ENCODE measurements around the gene ANTXRL.

ANTXRL gene

DNA sequence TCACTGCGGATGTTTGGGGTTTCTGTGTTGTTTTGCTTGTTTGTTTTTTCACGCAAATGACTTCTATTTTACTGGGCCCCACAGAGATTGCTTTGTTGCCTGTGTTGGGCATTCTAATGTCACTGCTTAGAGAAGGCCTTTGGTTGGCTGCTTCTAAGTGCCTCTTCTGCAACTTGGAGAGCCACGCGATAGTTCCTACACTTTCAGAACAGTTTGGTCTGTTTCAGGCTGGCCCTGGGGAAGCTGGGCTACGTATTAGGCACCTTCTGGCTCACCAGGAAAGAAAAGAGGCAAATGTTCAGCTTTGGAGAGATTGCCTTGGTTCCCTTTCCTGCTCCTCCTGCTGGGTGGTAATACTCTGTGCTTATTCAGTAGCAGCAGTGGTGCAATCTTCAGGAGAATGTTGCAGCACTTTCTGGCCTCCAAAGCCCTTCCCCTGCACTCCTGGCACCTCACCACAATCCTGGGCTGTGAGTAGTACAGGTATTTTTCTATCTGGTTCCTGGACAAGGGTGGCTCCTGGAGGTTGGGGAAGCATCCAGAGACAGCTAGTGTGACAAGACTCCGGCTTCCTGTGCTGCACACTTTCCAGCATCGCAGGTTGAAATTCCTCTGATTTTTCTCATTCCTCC is 1.2 kb downstream of the ANTXRL start:
- Histone ChIP-seq H3K9me3 (no peaks in the 10 kb centered on the region), H4K20me1 (no peaks in the 10 kb centered on the region), H3K4me2 (no peak overlapping the region), H3K36me3 (no peaks in the 10 kb centered on the region), H3K4me1 (peaks cover 25% of the 10 kb centered on the region), H3K9ac (no peak overlapping the region), H3K4me3 (no peak overlapping the region), H3K27ac (no peak overlapping the region), H3K27me3 (peaks cover 29% of the 10 kb centered on the region)
- no peak for TF ChIP-seq Cebpa-rat (IDR thresholded peaks at IDR 0.05)

DNA sequence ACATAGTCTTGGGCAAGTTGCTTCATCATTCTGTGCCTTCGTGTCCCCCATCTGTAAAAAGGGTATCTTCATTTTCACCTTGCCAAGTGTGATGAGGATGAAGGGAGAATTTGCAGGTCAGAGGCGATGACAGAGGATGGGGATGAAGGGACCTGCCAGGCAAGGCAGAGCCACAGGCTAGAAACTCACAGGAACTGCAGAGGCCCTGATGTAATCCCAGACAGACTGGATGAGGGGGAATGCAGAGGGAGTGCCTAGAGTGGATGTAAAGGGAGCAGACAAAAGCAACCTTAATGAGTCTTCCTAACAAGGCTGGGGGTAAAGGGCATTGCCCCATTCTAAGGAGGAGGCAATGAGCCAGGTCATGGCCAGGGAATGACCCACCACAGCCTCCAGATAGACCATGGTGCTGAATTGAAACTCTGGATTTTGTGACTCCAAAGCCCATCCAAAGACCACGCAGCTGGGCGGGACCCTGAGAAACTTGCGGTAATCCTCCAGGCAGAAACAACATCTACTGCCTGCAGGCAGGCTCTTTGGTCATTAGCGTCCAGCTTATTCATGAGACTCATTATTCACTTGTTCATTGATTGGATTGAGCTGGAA is 1.9 kb downstream of the ANTXRL start:
- H3K4me1 ChIP-seq = peaks cover 17% of the 10 kb centered on the region
- no peaks in the 10 kb centered on the region for H3K36me3 ChIP-seq
- no peak overlapping the region for H3K9ac ChIP-seq
- no peaks in the 10 kb centered on the region for H4K20me1 ChIP-seq
- no peak overlapping the region for H3K4me2 ChIP-seq
- no peak overlapping the region for H3K4me3 ChIP-seq
- TF ChIP-seq Cebpa-rat (IDR thresholded peaks at IDR 0.05) = no peak
- no peak overlapping the region for H3K27ac ChIP-seq
- H3K27me3 ChIP-seq = peaks cover 22% of the 10 kb centered on the region
- H3K9me3 ChIP-seq = no peaks in the 10 kb centered on the region

DNA sequence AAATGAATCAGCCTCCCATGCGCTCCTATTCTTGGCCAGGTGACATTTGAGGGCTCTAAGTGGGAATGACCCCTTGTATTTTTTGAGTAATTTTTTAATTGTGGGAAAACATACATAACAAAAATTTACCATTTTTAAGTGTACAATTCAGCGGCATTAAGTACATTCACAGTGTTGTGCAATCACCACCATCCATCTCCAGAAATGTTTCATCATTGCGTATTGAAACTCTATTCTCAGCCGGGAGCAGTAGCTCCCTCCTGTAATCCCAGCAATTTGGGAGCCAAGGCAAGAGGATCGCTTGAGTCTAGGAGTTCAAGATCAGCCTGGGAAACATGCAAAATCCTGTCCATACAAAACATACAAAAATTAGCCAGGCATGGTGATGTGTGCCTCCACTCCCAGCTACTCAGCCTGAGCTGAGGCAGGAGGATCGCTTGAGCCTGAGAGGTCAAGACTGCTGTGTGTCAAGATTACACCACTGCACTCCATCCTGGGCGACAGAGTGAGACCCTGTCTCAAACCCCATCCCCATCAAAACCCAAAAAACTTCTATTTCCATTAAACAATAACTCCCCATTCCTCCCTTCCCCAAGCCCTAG is 2.5 kb downstream of the ANTXRL start:
- H3K9ac ChIP-seq = no peak overlapping the region
- peaks cover 11% of the 10 kb centered on the region for H3K4me1 ChIP-seq
- peak; percentile 57; the same call in 1 of the 2 replicates for TF ChIP-seq Cebpa-rat (IDR thresholded peaks at IDR 0.05)
- H3K4me3 ChIP-seq = no peak overlapping the region
- no peaks in the 10 kb centered on the region for H3K36me3 ChIP-seq
- H3K4me2 ChIP-seq = no peak overlapping the region
- H3K9me3 ChIP-seq = no peaks in the 10 kb centered on the region
- peaks cover 16% of the 10 kb centered on the region for H3K27me3 ChIP-seq
- H4K20me1 ChIP-seq = no peaks in the 10 kb centered on the region
- H3K27ac ChIP-seq = no peak overlapping the region

DNA sequence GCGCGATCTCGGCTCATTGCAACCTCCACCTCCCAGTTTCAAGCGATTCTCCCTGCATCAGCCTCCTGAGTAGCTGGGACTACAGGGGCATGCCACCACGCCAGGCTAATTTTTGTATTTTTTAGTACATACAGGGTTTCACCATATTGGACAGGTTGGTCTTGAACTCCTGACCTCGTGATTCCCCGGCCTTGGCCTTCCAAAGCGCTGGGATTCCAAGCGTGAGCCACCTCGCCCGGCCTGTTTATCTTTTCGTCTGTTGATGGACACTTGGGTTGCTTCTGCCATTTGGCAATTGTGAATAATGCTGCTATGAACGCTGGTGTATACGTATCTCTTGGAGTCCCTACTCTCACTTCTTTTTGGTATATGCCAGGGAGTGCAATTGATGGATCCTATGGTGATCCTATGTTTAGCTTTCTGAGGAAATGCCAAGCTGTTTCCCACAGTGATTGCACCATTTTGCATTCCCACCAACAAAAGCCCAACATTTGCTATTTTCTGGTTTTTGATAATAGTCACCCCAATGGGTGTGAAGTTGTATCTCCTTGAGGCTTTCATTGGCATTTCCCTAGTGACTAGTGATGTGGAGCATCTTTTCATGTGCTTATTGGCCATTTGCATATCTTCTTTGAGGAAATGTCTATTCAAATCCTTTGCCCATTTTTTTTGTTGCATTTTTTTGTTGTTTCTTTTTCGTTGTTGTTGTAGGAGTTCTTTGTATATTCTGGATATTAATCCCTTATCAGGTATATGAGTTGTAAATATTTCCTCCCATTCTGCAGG is 3.5 kb downstream of the ANTXRL start:
- H3K4me2 ChIP-seq = no peak overlapping the region
- no peak overlapping the region for H3K27ac ChIP-seq
- peaks cover 8% of the 10 kb centered on the region for H3K4me1 ChIP-seq
- no peaks in the 10 kb centered on the region for H3K36me3 ChIP-seq
- H3K27me3 ChIP-seq = peaks cover 7% of the 10 kb centered on the region; the same call in 1 of the 2 replicates
- no peaks in the 10 kb centered on the region for H3K9me3 ChIP-seq
- H3K9ac ChIP-seq = no peak overlapping the region
- no peak for TF ChIP-seq Cebpa-rat (IDR thresholded peaks at IDR 0.05)
- H3K4me3 ChIP-seq = no peak overlapping the region
- H4K20me1 ChIP-seq = no peaks in the 10 kb centered on the region

DNA sequence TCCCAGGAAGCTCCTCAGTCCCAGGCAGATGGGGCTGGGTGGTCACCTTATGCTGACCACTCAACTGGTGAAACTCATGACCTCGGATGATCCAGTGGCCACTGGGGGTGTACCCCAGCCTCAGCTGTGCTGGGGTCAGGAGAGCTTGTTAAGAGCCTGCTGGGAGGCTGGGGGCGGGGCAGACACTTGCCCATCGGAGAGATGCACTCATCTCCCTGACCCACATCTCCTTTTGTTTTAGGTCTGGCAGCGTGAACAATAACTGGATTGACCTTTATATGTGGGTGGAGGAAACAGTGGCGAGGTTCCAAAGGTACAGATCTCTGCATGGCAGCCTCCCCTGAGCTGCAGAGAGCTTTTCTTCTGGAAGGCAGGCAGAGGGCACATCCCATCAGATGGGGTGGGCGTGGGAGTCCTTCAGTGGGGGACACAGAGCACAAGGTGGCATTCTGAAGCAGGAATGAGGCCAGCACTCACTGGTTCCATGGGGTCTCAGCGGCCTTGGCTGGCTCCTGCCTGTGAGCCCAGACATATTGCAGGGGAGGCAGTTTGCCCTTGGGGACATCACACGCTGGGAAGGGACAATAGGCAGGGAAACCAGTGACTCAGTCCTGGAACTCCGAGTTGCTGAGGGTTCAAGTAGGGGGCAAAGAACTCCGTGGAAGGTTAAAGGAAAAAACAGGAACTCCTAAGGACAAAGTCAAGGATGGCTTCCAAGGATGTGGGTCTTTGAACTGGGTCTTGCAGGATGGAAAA is 5.2 kb downstream of the ANTXRL start:
- Histone ChIP-seq H3K9me3 (no peaks in the 10 kb centered on the region), H3K27ac (no peak overlapping the region), H4K20me1 (no peaks in the 10 kb centered on the region), H3K4me3 (no peak overlapping the region), H3K36me3 (no peaks in the 10 kb centered on the region), H3K4me2 (no peak overlapping the region), H3K4me1 (peaks cover 13% of the 10 kb centered on the region), H3K9ac (no peak overlapping the region), H3K27me3 (no peaks in the 10 kb centered on the region)
- no peak for TF ChIP-seq Cebpa-rat (IDR thresholded peaks at IDR 0.05)

DNA sequence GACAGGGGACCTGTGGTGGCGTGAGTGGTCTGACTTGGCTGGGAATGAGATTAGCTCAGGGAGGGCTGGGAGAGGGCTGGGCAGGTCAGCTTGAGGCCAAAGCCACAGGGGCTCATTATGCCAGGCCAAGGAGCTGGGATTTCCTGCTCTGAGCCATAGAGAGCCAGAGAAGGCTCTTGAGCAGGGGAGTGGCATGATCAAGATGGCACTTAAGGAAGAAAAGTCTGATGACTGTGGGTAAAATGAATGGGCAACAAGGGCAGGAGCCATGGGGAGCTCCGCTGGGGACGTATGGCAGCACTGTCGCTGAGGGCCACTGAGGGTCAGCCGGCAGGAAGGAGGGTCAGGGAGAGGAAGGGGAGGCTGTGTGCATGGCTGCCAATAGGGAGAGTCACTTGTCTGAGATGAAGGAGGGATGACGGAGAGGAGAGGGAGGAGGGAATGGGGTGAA is 5.8 kb downstream of the ANTXRL start:
- H3K4me1 ChIP-seq = peaks cover 19% of the 10 kb centered on the region
- no peak for TF ChIP-seq Cebpa-rat (IDR thresholded peaks at IDR 0.05)
- no peaks in the 10 kb centered on the region for H3K27me3 ChIP-seq
- no peaks in the 10 kb centered on the region for H4K20me1 ChIP-seq
- no peak overlapping the region for H3K4me2 ChIP-seq
- H3K4me3 ChIP-seq = no peak overlapping the region
- H3K36me3 ChIP-seq = no peaks in the 10 kb centered on the region
- H3K9ac ChIP-seq = no peak overlapping the region
- H3K27ac ChIP-seq = no peak overlapping the region
- H3K9me3 ChIP-seq = no peaks in the 10 kb centered on the region

DNA sequence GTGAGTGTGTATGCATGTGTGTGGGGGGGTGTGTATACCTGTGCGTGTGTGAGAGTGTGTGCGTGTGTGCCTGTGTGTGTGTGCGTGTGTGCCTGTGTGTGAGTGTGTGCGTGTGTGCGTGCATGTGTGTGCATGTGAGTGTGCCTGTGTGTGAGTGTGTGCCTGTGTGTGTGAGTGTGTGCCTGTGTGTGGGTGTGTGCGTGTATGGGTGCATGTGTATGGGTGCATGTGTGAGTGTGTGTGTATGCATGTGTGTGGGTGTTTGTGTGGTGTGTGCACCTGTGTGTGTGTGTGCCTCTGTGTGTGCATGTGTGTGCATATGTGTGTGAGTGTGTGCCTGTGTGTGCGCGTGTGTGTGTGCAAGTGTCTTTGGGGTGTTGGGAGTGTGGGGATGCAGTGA is 6.4 kb downstream of the ANTXRL start:
- peaks cover 25% of the 10 kb centered on the region for H3K4me1 ChIP-seq
- no peak overlapping the region for H3K9ac ChIP-seq
- no peaks in the 10 kb centered on the region for H3K9me3 ChIP-seq
- TF ChIP-seq Cebpa-rat (IDR thresholded peaks at IDR 0.05) = no peak
- no peak overlapping the region for H3K4me3 ChIP-seq
- H3K27me3 ChIP-seq = no peaks in the 10 kb centered on the region
- H3K36me3 ChIP-seq = no peaks in the 10 kb centered on the region
- H3K4me2 ChIP-seq = no peak overlapping the region
- H3K27ac ChIP-seq = no peak overlapping the region
- H4K20me1 ChIP-seq = no peaks in the 10 kb centered on the region

DNA sequence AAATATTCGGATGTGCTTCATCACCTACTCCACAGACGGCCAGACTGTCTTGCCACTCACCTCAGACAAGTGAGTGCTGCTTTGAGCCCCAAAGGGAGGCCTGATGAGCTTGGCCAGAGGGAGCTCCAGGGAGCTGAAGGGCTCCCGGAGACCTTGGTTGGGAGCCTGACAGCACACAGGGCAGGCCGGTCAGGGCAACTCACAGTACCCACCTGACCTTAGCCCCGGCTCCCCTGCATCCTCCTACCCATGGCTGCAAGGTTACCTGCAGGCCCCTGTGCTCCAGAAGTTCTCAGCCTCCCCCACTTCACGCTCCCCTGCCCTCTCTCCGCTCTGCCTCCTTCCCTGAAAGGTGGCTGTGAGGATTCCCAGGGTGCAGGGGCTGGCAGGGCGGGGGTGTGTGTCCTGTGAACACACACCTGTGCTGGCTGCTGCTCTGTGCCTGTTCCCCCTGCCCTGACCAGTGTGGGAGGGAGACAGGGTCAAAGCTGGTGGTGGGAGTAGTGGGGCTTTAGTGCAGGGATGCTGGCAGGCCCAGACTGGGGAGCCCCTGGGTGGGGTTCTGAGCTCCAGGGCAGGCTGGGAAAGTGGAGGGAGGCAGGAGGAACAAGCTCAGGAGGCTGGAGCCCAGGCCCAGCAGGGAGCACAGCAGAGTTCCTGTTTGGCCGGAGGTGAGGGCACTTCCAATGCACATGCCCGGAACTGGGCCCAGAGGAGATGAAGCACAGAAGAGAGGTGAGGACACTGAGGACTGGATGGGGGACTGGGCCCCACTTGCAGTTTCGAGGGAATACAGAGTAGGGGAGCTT is 7.2 kb downstream of the ANTXRL start:
- peaks cover 33% of the 10 kb centered on the region for H3K4me1 ChIP-seq
- no peak for TF ChIP-seq Cebpa-rat (IDR thresholded peaks at IDR 0.05)
- no peak overlapping the region for H3K27ac ChIP-seq
- H3K9ac ChIP-seq = no peak overlapping the region
- no peaks in the 10 kb centered on the region for H3K9me3 ChIP-seq
- H3K4me2 ChIP-seq = no peak overlapping the region
- H3K4me3 ChIP-seq = no peak overlapping the region
- no peaks in the 10 kb centered on the region for H3K27me3 ChIP-seq
- no peaks in the 10 kb centered on the region for H4K20me1 ChIP-seq
- no peaks in the 10 kb centered on the region for H3K36me3 ChIP-seq
